NCI-H345 treated with DMSO at 0.1 percent for 48 hours (cell line): ENCODE measurements around the gene SLC46A1.

Experiments used
- DNase-seq: peaks from one replicate; lab custom pipeline; 2025; ENCODE audit not compliant: unreplicated experiment; lab: John Stamatoyannopoulos, UW

Gene SLC46A1

DNA sequence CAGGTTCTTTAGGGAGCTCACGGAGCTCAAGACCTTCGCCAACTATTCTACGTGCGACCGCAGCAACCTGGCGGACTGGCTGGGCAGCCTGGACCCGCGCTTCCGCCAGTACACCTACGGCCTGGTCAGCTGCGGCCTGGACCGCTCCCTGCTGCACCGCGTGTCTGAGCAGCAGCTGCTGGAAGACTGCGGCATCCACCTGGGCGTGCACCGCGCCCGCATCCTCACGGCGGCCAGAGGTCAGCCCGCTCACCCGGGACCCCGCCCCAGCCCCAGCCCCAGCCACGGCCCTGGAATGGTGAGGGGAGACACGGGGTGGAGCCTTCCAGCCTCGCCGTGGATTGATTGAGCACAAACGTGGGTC, 21.0 kb downstream of the SLC46A1 start:
- DNase-seq: no peak

DNA sequence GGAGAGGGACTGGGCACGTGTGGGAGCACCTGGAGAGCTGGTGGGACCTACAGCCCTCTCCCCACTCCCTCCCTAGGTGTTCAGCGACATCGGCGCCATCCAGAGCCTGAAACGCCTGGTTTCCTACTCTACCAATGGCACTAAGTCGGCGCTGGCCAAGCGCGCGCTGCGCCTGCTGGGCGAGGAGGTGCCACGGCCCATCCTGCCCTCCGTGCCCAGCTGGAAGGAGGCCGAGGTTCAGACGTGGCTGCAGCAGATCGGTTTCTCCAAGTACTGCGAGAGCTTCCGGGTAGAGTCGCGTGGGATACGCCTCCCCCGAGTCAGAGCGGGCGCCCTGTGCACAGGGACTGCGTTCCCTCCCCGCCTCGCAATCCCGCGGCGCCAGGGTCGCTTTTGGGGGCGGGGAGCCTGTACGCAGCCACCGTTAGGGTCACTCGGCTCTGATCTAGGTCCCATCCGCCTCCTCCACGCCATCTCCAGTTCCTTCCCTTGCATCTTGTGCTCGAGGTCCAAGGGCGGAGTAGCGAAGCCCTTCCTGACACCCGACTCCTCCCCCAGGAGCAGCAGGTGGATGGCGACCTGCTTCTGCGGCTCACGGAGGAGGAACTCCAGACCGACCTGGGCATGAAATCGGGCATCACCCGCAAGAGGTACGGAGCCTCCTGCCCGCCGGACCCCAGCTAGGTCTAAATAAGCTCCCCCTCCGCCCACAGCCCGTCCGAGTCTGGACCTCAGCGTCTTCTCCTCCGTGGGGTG, 21.6 kb downstream of the SLC46A1 start:
- DNase-seq: no peak

DNA sequence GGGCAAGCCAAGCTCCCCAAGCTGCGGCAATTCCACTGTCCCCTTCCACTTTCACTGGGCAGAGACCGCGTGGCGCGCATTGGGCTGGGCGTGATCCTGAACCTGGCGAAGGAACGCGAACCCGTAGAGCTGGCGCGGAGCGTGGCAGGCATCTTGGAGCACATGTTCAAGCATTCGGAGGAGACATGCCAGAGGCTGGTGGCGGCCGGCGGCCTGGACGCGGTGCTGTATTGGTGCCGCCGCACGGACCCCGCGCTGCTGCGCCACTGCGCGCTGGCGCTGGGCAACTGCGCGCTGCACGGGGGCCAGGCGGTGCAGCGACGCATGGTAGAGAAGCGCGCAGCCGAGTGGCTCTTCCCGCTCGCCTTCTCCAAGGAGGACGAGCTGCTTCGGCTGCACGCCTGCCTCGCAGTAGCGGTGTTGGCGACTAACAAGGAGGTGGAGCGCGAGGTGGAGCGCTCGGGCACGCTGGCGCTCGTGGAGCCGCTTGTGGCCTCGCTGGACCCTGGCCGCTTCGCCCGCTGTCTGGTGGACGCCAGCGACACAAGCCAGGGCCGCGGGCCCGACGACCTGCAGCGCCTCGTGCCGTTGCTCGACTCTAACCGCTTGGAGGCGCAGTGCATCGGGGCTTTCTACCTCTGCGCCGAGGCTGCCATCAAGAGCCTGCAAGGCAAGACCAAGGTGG, 24.7 kb downstream of the SLC46A1 start:
- no peak for DNase-seq

DNA sequence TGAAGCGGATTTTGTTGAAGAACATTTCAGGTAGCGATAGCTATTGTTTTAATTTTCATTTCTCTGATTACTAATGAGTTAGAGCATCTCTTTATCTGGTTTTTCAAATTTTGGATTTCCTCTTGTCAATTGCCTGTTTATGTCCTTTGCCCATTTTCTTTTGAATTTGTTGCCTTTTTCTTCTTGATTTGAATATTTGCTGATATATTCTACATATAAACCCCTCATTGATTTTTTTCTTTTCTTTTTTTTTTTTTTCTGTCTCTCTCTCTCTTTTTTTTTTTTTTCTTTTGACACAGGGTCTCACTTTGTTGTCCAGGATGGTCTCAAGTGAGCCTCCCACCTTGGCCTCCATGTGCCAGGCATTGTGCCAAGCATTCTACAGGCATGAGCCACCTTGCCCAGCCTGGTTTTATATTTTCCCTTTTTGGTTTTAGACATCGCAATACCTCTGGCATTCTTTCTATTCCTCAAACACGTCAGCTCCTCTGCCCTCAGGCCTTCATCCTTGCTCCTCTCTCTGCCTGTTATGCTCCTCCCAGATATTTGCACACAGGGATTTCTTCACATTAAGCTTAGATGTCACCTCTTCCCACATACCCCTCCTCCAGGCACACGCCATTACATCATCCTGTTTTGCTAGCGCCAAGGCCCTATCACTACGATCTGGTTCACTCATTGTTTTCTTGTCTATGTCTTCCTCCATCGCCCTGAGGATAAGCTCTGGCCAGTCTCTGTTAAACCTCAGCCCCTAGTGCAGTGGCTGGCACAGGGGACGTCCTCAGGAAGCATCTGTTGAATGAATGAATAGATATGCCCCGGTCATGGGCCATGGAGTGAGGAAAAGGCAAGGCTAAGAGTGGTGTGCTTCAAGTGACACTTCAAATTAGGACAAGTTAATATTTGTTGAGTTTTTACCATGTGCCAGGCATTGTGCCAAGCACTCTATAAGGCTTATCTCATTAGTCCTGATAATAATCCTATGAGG, 25.9 kb downstream of the SLC46A1 start:
- no peak for DNase-seq

DNA sequence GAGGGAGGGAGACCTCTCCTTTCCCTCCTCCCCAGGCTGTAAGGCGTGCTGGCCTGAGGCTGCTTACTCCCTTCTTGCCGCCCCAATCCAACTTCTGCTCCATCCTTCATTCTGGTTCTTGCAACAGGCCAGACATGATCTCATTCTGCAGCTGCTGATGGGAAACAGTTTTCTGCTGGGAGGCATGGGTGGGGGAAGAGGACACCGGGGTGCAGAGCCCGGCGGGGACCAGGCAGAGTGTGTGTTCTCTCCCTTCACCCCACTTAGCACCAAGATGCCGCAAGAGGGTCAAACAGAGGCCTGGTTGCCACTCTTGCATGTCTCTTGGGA, 33.1 kb downstream of the SLC46A1 start:
- no peak for DNase-seq

DNA sequence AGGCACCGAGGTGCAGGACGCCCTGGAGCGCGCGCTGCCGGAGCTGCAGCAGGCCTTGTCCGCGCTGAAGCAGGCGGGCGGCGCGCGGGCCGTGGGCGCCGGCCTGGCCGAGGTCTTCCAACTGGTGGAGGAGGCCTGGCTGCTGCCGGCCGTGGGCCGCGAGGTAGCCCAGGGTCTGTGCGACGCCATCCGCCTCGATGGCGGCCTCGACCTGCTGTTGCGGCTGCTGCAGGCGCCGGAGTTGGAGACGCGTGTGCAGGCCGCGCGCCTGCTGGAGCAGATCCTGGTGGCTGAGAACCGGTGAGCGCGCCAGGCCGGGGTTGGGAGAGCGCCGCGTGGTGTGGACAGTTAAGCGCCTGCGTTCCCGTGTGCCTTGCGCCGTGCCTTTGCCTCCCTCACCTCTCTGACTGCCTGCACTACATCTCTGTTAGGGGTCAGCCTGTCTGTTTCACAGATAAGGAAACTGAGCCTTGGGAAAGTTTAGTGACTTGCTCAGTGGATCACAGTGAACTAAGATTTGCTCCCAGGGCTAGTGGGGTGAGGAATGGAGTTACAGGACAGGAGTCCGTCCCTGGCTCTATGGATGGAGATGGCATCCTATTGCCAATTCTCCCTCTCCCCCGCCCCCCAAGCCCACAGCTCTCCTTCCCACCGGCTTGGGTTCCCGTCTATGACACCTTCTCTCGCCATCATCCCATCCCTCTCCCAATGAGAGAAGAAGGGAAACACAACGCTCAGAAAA, 33.6 kb downstream of the SLC46A1 start:
- DNase-seq: no peak

DNA sequence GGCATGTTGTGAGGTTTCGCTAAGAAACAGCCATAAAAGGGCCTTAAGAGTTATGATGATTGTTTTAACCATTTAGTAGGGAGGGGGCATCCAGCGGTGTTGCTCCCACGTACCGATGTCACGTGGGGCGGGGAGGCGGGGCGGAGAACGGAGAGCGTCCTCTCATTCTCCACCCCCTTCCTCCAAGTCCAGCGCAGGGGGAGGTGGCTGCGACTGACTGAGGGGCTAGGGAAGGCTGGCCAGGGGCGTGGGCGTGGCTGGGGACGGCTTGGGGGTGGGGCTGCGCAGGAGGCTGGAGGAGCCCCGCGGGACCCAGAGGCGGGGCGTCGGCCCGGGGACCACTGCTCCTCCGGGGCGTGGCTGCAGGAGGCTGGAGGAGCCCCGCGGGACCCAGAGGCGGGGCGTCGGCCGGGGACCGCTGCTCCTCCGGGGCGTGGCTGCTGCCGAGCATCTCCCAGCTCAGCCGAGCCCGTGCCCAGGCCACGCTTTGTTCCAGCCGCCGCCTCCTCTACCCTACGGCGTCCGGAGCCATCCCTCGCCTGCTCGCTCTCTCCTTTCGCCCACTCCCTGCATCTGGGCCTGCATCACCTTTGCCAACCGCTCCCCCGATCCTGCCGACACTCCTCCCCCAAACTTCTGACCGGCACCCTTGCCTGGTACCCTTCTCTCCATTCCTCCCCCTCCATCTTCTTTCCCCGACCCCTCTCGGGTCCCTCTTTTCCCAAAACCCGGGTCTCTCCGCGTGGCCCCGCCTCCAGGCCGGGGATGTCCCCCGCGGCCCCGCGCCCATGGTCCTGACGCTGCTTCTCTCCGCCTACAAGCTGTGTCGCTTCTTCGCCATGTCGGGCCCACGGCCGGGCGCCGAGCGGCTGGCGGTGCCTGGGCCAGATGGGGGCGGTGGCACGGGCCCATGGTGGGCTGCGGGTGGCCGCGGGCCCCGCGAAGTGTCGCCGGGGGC, 34.5 kb downstream of the SLC46A1 start, which contains the start of gene SARM1:
TSS of gene SARM1 (plus strand) at position 450 of the 958 bp plus-strand sequence. CDS start at position 789, 339 bp downstream.
- DNase-seq: peak; percentile 84

DNA sequence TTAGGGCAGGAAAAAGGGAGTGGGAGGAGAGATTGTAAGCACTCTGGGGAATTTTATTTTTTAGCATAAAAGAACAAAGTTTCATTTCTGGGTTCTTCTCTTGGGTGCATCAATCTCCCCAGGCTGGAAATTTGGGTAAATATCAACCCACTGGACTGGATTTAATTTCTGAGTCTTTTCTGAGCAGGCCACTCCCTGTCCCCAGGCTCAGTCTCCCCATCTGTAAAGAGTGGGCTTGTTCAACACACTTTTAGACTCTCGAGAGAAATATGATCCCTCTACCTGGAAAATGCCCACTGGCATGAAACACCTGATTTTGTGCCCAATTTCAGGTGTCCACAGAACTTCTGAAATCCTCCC, 35.3 kb downstream of the SLC46A1 start:
- no peak for DNase-seq

DNA sequence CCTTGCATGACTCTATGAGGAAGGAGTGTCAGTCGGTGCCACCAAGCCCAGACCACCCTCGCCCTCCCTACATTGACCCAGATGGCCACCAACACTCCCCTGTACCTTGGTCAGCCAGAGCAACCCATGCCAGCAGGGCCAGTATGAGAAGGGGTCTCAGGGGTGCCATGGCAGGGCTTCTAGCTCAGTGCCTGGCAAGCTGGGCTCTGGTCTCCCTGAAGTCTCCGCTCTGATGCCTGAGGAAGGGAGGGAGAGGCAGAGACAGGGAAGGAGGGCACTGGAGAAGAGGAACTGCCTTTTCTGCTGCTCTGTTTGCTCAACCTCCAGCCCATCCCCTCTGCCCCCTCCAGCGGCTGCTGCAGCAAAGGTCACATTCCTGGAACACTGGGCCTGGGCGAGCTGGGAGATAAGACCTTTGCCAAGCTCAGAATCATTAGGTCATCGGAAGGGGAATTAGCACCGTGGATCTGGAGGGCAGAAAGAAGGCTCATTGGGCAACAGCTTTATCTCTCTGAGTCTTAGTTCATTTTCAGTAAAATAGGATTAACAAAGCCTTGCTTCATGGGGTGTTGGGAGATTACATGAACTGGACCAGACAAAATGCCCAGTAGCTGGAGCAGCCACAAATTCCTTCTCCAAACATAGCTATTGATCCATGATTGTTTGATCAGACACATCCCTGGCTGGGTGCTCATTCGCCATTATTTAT, 35.8 kb downstream of the SLC46A1 start, which contains the start of gene VTN:
TSS of gene VTN (minus strand) at position 273 of the 709 bp plus-strand sequence. CDS start at position 169, 104 bp downstream.
- DNase-seq: no peak

DNA sequence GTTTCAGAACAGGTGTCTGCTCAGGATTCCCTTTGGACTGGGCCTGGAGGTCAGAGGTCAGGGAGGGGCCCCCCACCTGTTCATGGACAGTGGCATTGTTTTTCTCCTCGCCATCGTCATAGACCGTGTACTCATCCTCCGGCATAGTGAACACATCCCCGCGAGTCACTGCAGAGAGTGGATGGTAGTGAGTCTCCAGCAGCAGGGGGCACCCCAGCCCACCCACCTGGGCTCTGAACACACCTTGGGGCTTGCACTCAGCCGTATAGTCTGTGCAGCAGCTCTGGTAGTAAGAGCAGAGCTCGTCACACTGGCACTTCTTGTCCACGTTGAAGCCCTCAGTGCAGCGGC, 36.4 kb downstream of the SLC46A1 start:
- no peak for DNase-seq

DNA sequence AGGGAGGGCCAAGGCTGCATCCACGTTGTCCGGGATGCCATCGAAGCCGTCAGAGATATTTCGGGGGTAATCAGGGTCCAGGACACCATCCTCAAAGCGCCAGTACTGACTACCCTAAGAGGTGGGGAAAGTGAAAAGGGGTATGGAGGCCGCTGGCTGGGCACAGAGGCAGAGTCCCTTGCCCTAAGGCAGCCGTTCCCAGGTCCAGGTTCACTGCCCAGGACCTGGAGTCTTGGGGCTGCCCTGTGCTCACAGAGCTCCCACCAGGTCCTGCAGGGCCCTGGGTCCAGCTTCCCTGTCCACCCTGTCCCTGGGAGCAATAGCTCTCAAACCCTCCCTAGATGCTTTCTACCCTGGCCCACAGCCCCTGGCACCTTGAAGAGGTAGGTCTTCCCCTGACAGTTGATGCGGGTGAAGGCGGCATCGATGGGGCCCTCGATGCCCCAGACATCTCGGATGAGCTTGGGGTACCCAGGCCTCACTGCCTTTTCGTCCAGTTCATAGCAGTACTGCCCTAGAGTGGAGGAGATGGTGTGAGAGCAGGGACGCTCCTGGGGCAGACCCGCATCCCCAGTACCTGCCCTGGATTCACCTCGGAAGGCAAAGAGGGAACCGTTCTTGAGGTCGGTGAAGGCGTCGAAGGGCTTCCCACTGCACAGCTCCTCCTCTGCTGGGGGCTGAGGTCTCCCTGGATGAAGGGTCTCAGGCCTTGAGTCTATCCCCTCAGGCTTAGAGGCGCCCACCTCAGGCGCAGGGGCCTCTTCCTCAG, 36.9 kb downstream of the SLC46A1 start:
- no peak for DNase-seq

DNA sequence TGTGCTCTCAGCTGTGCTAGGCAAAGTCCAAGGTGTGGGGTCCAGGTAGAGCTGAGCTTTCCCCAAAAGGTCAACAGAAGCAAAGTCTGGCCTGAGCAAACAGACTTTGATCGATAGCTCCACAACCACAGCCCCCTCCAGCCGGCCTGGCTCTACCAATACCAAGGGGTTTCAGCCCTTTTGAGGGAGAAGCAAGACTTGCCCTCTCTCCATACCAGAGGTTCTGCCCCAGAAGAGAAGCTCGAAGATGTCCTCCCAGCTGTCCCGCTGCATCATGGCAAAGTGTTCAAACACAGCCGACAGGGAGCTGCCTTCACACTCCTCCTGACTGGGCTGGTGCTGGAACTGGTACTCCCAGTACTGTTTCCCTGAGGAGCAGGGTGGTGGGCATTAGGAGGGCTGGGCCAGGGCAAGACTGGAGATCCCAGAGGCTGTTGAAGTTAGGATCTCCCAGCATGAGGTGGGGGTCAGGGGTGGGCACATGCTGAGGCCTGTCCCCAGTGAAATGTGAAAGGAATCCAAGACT, 37.6 kb downstream of the SLC46A1 start:
- no peak for DNase-seq

DNA sequence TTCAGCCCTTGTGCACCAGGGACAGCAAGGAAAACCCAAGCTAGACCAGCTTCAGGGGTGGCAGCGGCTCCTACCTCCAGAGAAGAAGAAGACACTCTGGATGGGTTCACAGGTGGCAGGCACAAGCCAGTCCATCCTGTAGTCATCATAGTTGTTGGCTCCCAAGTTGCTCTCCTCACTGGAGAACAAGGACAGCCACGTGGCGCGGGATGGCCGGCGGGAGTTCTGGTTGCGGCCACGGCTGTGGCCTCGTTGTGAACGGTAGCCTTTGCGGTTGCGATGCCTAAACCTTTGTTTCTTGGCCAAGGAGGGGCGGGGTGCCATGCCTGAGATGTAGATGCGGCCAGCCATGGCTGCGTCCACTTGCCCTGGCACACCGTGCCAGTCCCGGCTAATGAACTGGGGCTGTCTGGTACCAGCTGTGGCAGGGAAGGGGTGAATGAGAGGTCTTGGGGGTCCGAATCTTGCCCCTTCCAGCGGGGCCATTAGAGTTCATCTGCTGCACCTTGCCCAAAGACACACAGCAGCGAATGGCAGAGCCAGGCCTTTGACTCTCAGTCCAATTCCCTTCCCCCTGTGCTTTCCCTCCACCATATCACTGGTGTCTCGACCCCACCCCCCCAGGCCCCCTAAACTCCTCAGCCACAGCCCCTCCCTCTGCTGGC, 38.2 kb downstream of the SLC46A1 start:
- no peak for DNase-seq

DNA sequence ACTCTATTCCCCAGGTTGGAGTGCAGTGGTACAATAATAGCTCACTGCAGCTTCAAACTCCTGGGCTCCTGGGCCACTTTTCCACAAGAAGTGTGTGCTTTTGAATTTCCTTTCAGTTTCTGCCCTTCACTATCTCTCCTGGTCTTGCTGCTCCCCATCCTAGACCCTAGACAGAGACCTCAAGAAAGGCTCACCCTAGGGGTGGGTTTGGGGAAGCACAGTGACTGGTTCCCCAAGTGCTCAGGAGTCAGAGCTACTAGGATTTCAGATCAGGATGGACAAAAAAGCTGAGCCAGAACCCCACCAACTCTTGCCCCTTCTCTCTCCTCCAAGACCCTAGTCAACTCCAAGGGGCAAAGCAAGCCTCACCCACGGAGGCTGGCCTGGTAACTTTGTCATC, 39.4 kb downstream of the SLC46A1 start:
- no peak for DNase-seq

DNA sequence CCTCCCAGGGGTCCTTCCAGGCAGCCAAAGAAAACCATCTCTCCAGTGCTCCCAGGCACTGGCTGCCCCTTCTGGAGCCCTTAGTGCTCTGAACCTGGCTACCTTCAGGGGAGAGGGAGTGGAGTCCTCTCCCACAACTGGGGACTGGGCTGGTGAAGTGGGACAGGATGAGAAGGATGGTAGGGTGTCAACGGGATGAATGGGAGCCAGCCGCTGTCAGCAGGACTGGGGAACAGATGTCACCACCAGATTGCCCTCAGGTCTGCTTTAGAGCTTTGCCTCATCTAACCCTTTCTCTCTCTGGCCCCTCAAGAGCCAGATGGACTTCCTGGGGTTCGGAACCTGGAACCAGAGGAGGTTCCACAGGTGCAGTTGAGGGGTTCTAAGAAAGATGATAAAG, 40.5 kb downstream of the SLC46A1 start:
- DNase-seq: no peak

DNA sequence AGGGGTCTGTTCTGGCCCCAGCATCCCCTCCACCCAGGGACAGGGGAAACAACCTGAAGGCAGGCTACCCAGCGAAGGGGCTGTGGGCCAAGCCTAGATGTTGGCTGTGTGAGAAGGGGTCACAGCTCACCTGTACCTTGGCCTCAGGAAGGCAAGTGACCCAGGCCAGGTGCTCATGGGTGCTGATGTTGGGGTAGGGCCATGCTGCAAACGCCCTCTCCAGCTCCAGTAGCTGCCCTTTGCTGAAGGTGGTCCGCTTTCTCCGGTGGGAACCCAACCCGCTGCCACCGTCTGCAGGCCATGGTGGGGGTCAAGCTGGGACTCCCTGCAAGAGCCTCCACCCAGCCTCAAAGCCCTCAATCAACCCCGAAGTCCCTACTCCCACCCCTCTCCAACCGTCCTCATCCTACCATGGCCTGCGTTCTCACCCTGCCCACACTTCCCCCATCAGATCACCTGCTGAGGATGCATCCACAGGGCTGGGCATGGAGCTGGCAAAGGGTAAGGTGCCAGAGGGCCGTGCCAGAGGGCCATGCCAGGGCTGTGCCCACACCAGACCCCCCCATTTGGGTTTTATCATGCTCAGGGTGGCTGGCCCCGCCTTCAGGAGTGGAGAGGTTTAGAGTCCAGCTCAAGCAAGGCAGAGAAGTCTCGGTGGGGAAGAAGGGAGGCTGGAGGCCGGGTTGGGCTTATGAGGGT, 41.2 kb downstream of the SLC46A1 start, which contains the start of gene SEBOX:
TSS of gene SEBOX (minus strand) at position 535 of the 699 bp plus-strand sequence. CDS start at position 487, 48 bp downstream.
- DNase-seq: no peak
